K562 (cell line): Measurements from ENCODE around the gene MYO1H.

ENCODE experiments used
- CTBP1 ChIP-seq: fragments of 450-650 bp; IDR thresholded peaks from 2 replicates; pipeline ENCODE4 v1.6.1; 2016; ENCODE audit warnings: borderline replicate concordance
- GATA2 ChIP-seq: sonication (generic); formaldehyde crosslinking; IDR thresholded peaks from 2 replicates; pipeline ENCODE4 v1.4.0; 2020; ENCODE audit warnings: mild to moderate bottlenecking, missing genetic modification reagents
- RHOXF2B ChIP-seq: fragments of 250-450 bp; sonication (Bioruptor Pico); conservative IDR thresholded peaks from 2 replicates; pipeline ENCODE4 v1.5.1; 2021
- TF ChIP-seq, protein P1 (sequence below): sonication (generic); formaldehyde crosslinking; IDR thresholded peaks from 2 replicates; pipeline ENCODE4 v1.8.0; 2022; ENCODE audit warnings: mild to moderate bottlenecking, missing genetic modification reagents

DNA sequence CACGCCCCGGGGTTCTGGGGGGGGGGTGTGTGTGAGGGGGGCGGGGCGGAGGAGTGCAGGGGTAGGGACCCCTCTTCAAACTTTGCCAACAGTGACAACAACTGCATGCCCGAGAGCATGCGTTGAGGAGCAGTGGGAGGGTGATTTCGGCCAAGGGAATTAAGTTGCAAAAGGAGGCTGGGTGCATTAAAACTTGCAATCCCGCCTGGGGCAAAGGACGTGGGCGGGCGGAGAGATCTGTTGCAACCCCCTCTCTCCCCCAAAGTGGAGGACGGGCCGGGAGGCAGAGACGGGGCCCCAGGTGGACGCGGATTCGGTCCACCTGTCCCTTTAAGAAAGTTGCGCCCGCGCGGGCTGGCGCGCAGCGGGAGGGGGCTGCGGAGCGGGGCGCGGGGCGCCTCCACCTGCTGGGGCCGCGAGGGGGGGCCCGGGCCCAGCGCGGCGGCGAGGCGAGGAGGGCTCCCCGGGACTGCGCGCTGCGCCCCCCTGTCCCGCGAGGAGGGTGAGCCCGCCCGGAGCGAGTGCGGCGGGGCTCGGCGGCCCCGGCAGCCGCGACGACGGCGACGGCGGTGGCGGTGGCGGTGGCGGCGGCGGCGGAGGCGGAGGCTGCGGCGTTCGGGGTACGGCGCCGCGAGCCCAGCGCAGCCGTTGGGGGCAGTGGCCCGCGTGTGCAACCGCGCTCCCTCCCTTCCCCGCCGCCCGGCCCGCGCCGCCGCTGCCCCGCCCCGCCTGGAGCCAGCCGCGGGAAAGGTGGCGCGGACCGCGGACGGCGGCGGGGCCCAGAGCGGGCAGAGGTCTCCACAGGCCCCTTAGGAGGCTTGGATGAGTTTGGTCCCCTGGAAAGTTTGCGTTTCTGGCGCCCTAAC is 38.1 kb upstream of the MYO1H start:
- TF ChIP-seq CTBP1 (no peak), RHOXF2B (CRISPR knock-in tag) (no peak), GATA2 (no peak)
- TF ChIP-seq, protein P1, sequence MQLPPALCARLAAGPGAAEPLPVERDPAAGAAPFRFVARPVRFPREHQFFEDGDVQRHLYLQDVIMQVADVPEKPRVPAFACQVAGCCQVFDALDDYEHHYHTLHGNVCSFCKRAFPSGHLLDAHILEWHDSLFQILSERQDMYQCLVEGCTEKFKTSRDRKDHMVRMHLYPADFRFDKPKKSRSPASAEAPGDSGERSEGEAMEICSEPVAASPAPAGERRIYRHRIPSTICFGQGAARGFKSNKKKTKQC (CRISPR knock-in tag), result no peak
